BLaER1 (cell line): Measurements from ENCODE around the gene RPL6.
"Not testable (repeated sequence)": the region's sequence is repeated elsewhere in the genome, so short reads cannot be mapped to it uniquely, and the experiment has no call there.

ENCODE experiments used
- H3K27ac ChIP-seq: shearing (Covaris generic); formaldehyde crosslinking; 2 replicates; pipeline ENCODE4 v1.8.1; 2022
- H3K27me3 ChIP-seq: shearing (Covaris generic); formaldehyde crosslinking; 2 replicates; pipeline ENCODE4 v1.8.1; 2022
- H3K36me3 ChIP-seq: shearing (Covaris generic); formaldehyde crosslinking; 2 replicates; pipeline ENCODE4 v1.8.1; 2022
- H3K4me1 ChIP-seq: shearing (Covaris generic); formaldehyde crosslinking; 2 replicates; pipeline ENCODE4 v1.8.1; 2022
- H3K4me2 ChIP-seq: shearing (Covaris generic); formaldehyde crosslinking; 2 replicates; pipeline ENCODE4 v1.8.1; 2022
- H3K4me3 ChIP-seq: shearing (Covaris generic); formaldehyde crosslinking; 2 replicates; pipeline ENCODE4 v1.8.1; 2022
- H3K9ac ChIP-seq: shearing (Covaris generic); formaldehyde crosslinking; 2 replicates; pipeline ENCODE4 v1.8.1; 2022
- H3K9me3 ChIP-seq: shearing (Covaris generic); formaldehyde crosslinking; 2 replicates; pipeline ENCODE4 v1.8.1; 2022
- H4K20me1 ChIP-seq: shearing (Covaris generic); formaldehyde crosslinking; 2 replicates; pipeline ENCODE4 v1.8.1; 2022
- Cebpa-rat ChIP-seq: shearing (Covaris generic); IDR thresholded peaks from 2 replicates; pipeline ENCODE4 v1.8.1; 2022

Gene RPL6

GRCh38 chr12:112439769-112440168 is 30.4 kb upstream of the RPL6 start:
- no peak for TF ChIP-seq Cebpa-rat
- Histone ChIP-seq H3K36me3 (peaks cover 22% of the 10 kb centered on the region), H3K27me3 (no peaks in the 10 kb centered on the region), H3K27ac (no peak overlapping the region), H3K4me1 (no peaks in the 10 kb centered on the region; the same call in 1 of the 2 replicates), H3K9ac (no peak overlapping the region), H3K4me3 (no peak overlapping the region), H3K9me3 (no peaks in the 10 kb centered on the region), H3K4me2 (no peak overlapping the region), H4K20me1 (peaks cover 94% of the 10 kb centered on the region)

- H3K9me3 ChIP-seq, H3K4me1 ChIP-seq, H3K4me2 ChIP-seq, H3K27me3 ChIP-seq, H3K4me3 ChIP-seq, H3K9ac ChIP-seq, H3K27ac ChIP-seq: not testable (repeated sequence)
- Histone ChIP-seq H3K36me3 (peaks cover 18% of the 10 kb centered on the region), H4K20me1 (peaks cover 94% of the 10 kb centered on the region)
Measured at GRCh38 chr12:112438645-112439044, 29.2 kb upstream of the RPL6 start.

DNA sequence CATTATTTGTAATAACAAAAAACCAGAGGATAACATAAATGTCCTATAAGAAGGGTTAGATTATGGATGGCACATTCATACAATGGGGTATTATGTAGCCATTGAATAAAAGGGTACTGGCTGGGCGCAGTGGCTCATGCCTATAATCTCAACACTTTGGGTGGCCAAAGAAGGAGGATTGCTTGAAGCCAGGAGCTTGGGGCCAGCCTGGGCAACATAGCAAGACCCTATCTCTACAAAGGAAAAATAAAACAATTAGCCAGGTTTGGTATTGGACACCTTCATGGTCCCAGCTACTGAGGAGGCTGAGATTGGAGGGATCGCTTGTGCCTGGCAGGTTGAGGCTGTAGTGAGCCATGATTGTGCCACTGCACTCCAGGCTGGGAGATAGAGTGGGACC is 24.1 kb upstream of the RPL6 start:
- no peaks in the 10 kb centered on the region; the same call in 1 of the 2 replicates for H3K4me1 ChIP-seq
- H3K9ac ChIP-seq, result no peak overlapping the region
- H3K9me3 ChIP-seq, result no peaks in the 10 kb centered on the region
- TF ChIP-seq Cebpa-rat, result no peak
- peaks cover 51% of the 10 kb centered on the region for H3K36me3 ChIP-seq
- H3K27ac ChIP-seq, result no peak overlapping the region
- H3K4me2 ChIP-seq, result no peak overlapping the region
- H4K20me1 ChIP-seq, result peaks cover 100% of the 10 kb centered on the region
- H3K27me3 ChIP-seq, result no peaks in the 10 kb centered on the region
- H3K4me3 ChIP-seq, result no peak overlapping the region

DNA sequence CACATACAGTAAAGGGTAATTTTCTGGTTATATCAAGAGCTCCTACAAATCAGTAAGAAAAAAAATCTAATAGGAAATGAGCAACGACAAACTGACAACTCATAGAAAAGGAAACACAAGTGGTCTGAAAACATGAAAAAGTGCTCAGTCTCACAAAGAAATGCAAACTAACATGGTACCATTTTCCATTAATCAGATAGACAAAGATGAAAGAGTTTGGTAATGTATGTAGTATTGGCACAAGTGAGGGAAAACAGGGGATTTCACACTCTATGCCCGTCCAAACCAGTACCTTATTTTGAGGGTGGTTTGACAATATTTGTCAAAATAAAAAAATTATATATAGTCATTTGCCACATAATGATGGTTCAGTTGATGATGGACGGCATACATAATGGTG is 22.6 kb upstream of the RPL6 start:
- TF ChIP-seq Cebpa-rat, result no peak

DNA sequence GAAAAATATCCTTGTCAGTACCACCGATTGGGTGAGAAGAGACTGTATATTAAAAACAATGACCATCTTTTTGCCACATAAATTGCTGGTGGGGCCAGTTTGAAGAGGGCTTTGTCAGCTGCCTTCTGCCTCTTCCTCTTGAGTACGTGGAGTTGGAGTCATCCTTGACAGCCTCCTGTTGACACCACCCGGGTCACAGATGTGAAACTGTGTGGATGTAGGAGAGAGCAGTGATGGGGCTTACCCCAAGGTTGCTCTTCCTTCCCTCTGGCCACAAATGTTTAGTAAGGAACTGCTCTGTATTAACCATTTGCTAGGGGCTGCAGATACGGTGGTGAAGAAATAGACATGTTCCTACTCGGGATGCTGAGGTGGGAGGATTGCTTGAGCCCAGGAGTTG is 21.5 kb upstream of the RPL6 start:
- Histone ChIP-seq H3K9ac (no peak overlapping the region), H3K36me3 (peaks cover 75% of the 10 kb centered on the region), H4K20me1 (peaks cover 100% of the 10 kb centered on the region), H3K9me3 (no peaks in the 10 kb centered on the region), H3K4me3 (no peak overlapping the region), H3K4me1 (no peaks in the 10 kb centered on the region), H3K27me3 (no peaks in the 10 kb centered on the region), H3K4me2 (no peak overlapping the region), H3K27ac (no peak overlapping the region)
- TF ChIP-seq Cebpa-rat, result no peak

More for the DNA sequence above, 22.6 kb upstream of the RPL6 start:
- Histone ChIP-seq H3K9me3 (no peaks in the 10 kb centered on the region), H3K4me1 (no peaks in the 10 kb centered on the region; the same call in 1 of the 2 replicates), H3K9ac (no peak overlapping the region), H3K27ac (no peak overlapping the region), H4K20me1 (peaks cover 100% of the 10 kb centered on the region), H3K4me3 (no peak overlapping the region), H3K4me2 (no peak overlapping the region), H3K36me3 (peaks cover 65% of the 10 kb centered on the region), H3K27me3 (no peaks in the 10 kb centered on the region)

DNA sequence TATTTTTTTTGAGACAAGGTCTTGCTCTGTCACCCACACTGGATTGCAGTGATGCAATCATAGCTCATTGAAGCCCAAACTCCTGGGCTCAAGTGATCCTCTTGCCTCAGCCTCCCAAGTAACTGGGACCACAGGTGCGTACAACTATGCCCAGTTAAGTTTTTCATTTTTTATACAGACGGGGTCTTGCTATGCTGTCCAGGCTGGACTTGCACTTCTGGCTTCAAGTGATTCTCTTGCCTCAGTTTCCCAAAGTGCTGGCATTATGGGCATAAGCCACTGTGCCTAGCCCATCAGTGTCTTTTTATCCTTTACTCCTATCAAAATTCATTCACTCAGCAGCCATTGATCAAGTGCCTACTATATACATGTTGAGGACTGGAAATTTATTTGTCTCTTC is 18.4 kb upstream of the RPL6 start:
- Histone ChIP-seq H4K20me1 (peaks cover 100% of the 10 kb centered on the region), H3K4me2 (no peak overlapping the region), H3K4me3 (no peak overlapping the region), H3K27ac (no peak overlapping the region), H3K4me1 (peaks cover 9% of the 10 kb centered on the region), H3K27me3 (no peaks in the 10 kb centered on the region), H3K9me3 (no peaks in the 10 kb centered on the region), H3K36me3 (peaks cover 70% of the 10 kb centered on the region), H3K9ac (no peak overlapping the region)
- no peak for TF ChIP-seq Cebpa-rat

DNA sequence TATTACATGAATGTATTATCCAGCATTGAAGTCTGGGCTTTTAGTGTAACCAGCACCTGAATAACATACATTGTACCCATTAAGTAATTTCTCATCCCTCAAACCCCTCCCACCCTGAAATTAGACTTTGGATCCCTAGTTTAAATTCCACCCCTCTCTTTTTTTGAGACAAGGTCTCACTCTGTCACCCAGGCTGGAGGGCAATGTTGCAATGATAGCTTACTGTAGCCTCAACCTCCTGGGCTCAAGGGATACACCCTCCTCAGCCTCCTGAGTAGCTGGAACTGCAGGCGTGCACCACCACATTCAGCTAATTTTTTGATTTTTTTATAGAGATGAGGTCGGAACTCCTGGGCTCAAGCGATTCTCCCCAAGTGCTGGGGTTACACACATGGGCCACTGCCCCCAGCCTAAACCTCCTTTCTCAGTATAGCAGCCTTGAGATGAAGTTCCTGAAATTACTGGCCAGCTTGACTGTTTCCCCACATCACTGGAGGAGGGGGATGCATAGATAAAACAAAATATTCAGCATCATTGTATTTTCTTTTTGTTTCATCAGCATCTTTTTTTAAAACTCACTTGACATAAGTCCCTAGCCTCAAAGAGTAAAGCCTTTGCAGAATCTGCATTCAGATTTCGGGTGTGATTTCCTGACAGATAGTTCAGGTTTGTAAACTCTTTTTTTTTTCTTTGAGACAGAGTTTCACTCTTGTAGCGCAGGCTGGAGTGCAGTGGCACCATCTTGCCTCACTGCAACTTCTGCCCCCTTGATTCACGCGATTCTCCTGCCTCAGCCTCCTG is 16.4 kb upstream of the RPL6 start:
- H3K9ac ChIP-seq, result no peak overlapping the region
- no peak overlapping the region for H3K4me3 ChIP-seq
- peaks cover 20% of the 10 kb centered on the region for H3K4me1 ChIP-seq
- H3K27me3 ChIP-seq, result no peaks in the 10 kb centered on the region
- peaks cover 100% of the 10 kb centered on the region for H4K20me1 ChIP-seq
- no peak overlapping the region for H3K27ac ChIP-seq
- no peak for TF ChIP-seq Cebpa-rat
- H3K36me3 ChIP-seq, result peaks cover 55% of the 10 kb centered on the region
- no peaks in the 10 kb centered on the region for H3K9me3 ChIP-seq
- H3K4me2 ChIP-seq, result no peak overlapping the region

DNA sequence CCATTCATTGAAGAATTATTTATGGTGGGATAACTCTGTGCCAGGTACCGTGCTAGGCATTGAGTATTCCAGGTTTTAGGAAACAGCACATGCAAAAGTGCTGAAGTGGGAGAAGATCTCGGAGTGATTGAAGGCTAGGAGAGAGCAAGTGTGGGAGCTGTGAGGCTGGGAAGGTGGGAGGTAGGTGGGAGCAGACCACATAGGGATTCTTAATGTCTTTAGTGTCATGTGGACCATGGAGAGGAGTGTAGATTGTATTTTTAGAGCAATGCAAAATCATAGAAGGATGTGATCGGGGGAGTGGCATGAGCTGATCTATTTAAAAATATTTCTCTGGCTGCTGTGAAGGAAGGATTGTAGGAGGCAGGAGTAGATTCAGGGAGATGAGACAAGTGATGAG is 14.7 kb upstream of the RPL6 start:
- peaks cover 97% of the 10 kb centered on the region for H4K20me1 ChIP-seq
- peaks cover 44% of the 10 kb centered on the region for H3K36me3 ChIP-seq
- no peak overlapping the region for H3K4me2 ChIP-seq
- no peaks in the 10 kb centered on the region for H3K27me3 ChIP-seq
- no peak overlapping the region for H3K27ac ChIP-seq
- no peak overlapping the region for H3K4me3 ChIP-seq
- no peaks in the 10 kb centered on the region for H3K9me3 ChIP-seq
- no peak overlapping the region for H3K9ac ChIP-seq
- TF ChIP-seq Cebpa-rat, result no peak
- H3K4me1 ChIP-seq, result peaks cover 32% of the 10 kb centered on the region

- peaks cover 39% of the 10 kb centered on the region for H3K4me1 ChIP-seq
- peaks cover 81% of the 10 kb centered on the region for H4K20me1 ChIP-seq
- H3K4me3 ChIP-seq, result no peak overlapping the region
- no peaks in the 10 kb centered on the region for H3K27me3 ChIP-seq
- H3K4me2 ChIP-seq, result no peak overlapping the region
- H3K36me3 ChIP-seq, result peaks cover 29% of the 10 kb centered on the region
- no peak overlapping the region for H3K9ac ChIP-seq
- no peaks in the 10 kb centered on the region for H3K9me3 ChIP-seq
- TF ChIP-seq Cebpa-rat, result no peak
- no peak overlapping the region for H3K27ac ChIP-seq
Measured at GRCh38 chr12:112422531-112422930, 13.1 kb upstream of the RPL6 start.

- Histone ChIP-seq H3K36me3 (peaks cover 20% of the 10 kb centered on the region), H3K4me2 (0 out of 2 replicates have a peak overlapping the region, but pooled peaks have one; percentile 75), H3K27me3 (no peaks in the 10 kb centered on the region), H4K20me1 (peaks cover 69% of the 10 kb centered on the region), H3K4me1 (peaks cover 44% of the 10 kb centered on the region), H3K4me3 (no peak overlapping the region), H3K27ac (no peak overlapping the region), H3K9me3 (no peaks in the 10 kb centered on the region), H3K9ac (no peak overlapping the region)
- no peak for TF ChIP-seq Cebpa-rat
Measured at GRCh38 chr12:112421363-112421762, 12.0 kb upstream of the RPL6 start.
